Bronchial epithelial cell (primary cell): ENCODE data around the gene PALS2. TPM values are rescaled to one million over a fixed set of nuclear protein-coding genes. Genes with fewer than 3 reads are reported as not detected.

Source experiments
- DNase-seq: peaks from one replicate; pipeline ENCODE4 v3.0.0-alpha.2; 2010; ENCODE audit warnings: low read depth
- FAIRE-seq: peaks from 2 replicates; lab custom pipeline; 2011; peaks lifted over from hg19 to GRCh38; lab: Jason Lieb, UNC
- H3K27me3 ChIP-seq: 2 replicates; pipeline ENCODE4 v1.5.1; 2011; ENCODE audit warnings: low read length; ENCODE audit not compliant: control insufficient read depth, insufficient read depth
- H3K36me3 ChIP-seq: 2 replicates; pipeline ENCODE4 v1.5.1; 2011; ENCODE audit warnings: low read length; ENCODE audit not compliant: control insufficient read depth, insufficient read depth
- H3K4me3 ChIP-seq: 2 replicates; pipeline ENCODE4 v1.5.1; 2011; ENCODE audit warnings: mild to moderate bottlenecking, low read depth, low read length, control low read depth
- CTCF ChIP-seq: IDR thresholded peaks from 2 replicates; pipeline ENCODE4 v1.5.1; 2011; ENCODE audit warnings: mild to moderate bottlenecking, moderate library complexity, low read length, control low read depth, inconsistent platforms; ENCODE audit not compliant: insufficient read depth, severe bottlenecking
- total RNA-seq: library from RNA; depleted of rRNA; stranded (reverse); fragments of >200 nt; gene quantifications from 2 replicates; pipeline ENCODE4 v1.2.1, GENCODE V29; 2014

PALS2 gene
- total RNA-seq, 1 donor from 2014 or later: 24.5 TPM

- Histone ChIP-seq H3K36me3 (no peaks in the 10 kb centered on the region), H3K4me3 (no peak overlapping the region), H3K27me3 (no peaks in the 10 kb centered on the region)
- DNase-seq (no peak), FAIRE-seq (no peak)
- TF ChIP-seq CTCF: no peak
Measured at GRCh38 chr7:24622646-24623182, 49.5 kb downstream of the PALS2 start.

Other genes starting within 250 kb of the PALS2 start
- 63.7 and 79.4 TPM in 2 replicates for gene GSDME, start 184.0 kb downstream of the PALS2 start, total RNA-seq